NCI-H1694 treated with DMSO at 0.1 percent for 48 hours (cell line): ENCODE data around the gene FBLN1.
"Not testable (repeated sequence)": the region's sequence is repeated elsewhere in the genome, so short reads cannot be mapped to it uniquely, and the experiment has no call there.

ENCODE experiments used
- DNase-seq: peaks from one replicate; lab custom pipeline; 2025; lab: John Stamatoyannopoulos, UW

The FBLN1 gene

DNA sequence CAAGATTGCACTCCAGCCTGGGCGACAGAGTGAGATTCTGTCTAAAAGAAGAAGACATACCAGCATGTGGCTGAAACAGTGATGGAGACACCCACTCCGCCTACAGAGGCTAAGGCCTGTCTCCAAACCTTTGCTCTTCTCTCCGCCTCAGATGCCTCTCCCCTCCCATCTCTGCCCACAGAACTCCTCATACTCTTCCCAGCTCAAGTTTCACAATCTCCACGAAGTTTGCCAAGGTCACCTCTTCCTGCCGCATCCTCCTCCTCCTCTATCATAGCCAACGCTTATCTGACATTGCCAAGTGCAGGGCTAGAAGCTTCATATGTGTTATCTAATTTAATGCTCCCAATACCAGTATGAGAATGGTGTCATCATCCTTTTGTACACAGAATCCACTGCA, 25.9 kb upstream of the FBLN1 start:
- no peak for DNase-seq

DNA sequence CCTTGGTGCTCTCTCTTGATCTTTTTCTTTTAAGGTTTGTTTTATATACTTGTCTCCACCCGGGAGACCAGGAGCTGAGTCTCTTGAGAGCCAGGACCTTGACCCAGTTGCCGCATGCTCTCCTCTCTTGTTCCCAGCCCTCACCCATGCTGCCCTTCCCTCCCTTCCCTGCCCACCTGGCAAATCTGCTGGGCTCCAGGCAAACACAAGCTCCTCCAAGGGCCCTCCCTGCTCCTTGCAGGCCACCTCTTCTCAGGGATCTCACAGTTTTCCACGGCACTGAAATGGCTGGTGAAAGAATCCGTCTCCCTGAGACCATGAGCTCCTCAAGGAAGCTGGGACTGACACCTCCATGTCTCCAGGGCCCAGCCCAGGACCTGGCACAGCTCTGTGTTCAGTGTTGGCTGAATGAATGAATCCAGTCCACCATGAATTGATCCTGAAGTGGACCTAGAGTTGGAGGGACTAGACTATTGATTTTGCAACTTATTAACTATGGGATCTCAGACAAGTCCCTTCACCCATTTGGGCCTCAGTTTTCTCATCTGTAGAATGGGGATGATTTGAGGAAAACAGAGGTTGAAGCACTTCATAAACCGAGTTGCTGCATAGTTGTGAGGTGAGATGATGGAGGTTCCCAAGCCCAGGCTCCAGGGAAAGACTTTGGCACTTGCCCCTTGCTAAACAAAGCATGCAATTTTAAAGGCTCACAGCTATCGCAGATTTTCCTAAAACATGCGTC, 25.1 kb upstream of the FBLN1 start:
- no peak for DNase-seq

DNA sequence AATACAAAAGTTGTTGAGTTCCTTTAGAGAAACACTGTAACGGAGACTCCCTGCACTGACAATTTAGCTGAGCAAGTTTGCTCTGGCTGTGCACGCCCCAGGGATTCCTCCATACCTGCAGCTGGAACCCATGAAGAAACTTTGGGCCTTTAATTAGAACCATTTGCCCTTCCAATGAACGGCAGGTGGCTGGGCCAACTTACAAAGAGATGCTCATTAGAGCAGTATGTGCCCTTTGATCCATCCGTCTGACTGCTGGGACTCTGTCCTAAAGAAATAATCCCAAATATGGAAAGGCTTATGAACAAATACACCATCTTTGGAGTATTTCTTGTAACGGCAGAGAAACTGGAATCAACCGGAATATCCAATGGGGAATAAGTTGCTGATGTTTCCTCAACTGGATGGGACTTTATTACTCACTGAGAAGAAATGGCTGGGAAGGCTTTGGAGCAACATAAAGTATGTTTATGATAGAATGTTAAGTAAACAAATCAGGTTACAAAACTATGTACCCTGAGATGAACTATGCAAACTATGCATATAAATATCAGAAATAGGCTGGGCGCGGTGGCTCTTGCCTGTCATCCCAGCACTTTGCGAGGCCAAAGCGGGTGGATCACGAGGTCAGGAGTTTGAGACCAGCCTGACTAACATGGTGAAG, 24.4 kb upstream of the FBLN1 start:
- DNase-seq, result no peak

GRCh38 chr22:45480717-45481116, 22.0 kb upstream of the FBLN1 start:
- no peak for DNase-seq

DNA sequence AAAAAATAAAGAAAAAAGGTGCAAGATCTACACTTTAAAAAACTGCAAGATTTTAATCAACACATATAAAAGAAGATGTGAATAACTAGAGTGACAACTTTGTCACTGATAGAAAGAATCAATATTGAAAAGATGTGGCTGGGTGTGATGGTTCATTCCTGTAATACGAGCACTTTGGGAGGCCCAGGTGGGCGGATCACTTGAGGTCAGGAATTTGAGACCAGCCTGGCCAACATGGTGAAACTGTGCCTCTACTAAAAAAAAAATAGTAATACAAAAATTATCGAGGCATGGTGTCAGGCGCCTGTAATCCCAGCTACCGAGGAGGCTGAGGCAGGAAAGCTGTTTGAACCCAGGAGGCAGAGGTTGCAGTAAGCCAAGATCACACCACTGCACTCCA, 21.0 kb upstream of the FBLN1 start:
- DNase-seq, result no peak

GRCh38 chr22:45482169-45482568, 20.5 kb upstream of the FBLN1 start:
- DNase-seq, result no peak

GRCh38 chr22:45483319-45483718, 19.4 kb upstream of the FBLN1 start:
- no peak for DNase-seq

DNA sequence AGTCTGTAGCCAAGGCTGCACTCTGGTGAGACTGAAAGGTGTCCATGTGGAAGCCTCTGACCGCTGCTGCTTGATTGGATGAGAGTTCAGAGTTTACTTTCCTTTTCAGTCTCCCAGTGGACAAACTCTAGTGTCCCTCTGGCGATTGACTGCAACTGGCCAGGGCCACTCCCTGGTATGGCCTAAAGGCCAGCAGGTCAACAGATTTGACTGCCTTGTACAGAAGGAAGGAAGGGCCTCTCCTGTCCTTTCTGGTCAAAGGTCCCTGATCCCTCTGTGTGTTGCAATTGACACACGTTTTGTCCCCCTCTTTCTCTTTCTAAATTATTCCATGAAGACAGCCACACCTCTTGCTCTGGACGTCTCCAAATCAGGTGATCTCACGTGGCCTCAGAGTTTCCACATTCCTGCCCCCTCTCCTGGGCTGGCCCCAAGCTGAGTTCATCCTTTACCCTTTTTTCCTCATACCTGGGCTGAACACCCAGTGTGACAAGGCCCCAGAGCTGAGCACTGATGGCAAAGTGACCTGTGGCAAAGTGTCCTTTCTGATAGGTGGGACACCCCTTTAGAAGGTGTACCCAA, 18.7 kb upstream of the FBLN1 start:
- DNase-seq, result no peak

GRCh38 chr22:45484742-45485141, 17.9 kb upstream of the FBLN1 start:
- DNase-seq, result no peak

GRCh38 chr22:45485261-45485660, 17.4 kb upstream of the FBLN1 start:
- DNase-seq, result no peak

- DNase-seq, result no peak
Observed at GRCh38 chr22:45488764-45489370, 13.8 kb upstream of the FBLN1 start.

DNA sequence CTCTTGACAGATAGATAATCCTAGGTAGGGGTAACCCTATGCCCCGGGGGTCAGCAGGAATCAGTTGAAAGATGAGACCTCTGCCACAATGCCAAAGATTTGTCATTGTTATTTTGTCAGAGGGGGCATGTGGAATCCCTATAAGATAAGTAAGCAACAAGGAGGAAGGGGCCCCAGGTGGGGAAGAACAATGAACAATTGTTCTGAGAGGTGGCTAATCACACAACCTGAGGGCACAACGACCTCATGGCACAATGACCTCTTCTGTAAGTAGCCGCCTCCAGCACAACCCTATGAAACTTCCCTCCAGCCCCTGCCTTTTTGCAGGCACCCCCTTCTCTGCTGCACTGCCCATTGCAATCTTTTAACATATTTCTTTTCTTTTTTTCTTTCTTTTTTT, 11.8 kb upstream of the FBLN1 start:
- no peak for DNase-seq

DNA sequence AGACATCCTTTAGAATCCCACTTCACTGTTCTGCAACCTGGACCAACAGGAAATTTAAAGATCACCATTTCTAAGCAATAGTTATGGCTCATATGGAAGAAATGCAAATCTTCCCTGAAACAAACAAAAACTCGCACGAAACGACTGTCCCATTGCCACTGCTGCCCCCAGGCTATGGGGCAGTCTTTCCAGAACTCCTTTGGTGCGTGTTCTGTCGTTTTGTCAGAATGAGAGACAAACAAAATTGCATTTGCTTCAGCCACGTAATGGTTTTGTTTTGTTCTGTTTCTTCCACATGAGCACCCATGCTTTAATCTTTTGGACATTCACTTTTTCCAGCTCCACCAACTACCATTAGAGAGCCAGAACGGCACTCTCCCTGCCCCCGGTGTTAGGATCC, 10.8 kb upstream of the FBLN1 start:
- no peak for DNase-seq

GRCh38 chr22:45493286-45493771, 9.4 kb upstream of the FBLN1 start:
- no peak for DNase-seq

DNA sequence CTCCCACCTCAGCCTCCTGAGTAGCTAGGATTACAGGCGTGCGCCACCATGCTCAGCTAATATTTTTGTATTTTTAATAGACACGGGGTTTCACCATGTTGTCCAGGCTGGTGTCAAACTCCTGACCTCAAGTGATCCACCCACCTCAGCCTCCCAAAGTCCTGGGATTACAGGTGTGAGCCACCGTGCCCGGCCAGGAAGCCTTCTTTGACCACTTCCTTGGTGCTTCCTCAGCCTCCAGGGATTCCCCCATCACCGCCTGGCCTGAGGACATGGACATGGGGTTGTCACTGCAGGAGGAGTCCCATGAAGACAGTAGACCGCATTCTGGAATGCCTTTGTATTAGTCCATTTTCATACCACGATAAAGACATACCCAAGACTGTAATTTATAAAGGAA, 8.4 kb upstream of the FBLN1 start:
- not testable (repeated sequence) for DNase-seq

DNA sequence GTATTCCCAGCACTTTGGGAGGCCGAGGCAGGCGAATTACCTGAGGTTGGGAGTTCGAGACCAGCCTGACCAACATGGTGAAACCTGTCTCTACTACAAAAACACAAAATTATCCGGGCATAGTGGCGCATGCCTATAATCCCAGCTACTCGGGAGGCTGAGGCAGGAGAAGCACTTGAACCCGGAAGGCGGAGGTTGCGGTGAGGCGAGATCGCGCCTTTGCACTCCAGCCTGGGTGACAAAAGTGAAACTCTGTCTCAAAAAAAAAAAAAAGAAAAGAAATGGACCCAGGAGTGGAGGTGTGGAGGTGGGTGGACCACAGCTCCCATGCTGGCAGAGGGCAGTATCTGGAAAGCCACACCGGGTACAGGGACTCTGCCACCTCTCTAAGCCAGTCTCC, 7.1 kb upstream of the FBLN1 start:
- DNase-seq, result not testable (repeated sequence)

GRCh38 chr22:45496451-45496941, 6.2 kb upstream of the FBLN1 start:
- DNase-seq, result no peak

DNA sequence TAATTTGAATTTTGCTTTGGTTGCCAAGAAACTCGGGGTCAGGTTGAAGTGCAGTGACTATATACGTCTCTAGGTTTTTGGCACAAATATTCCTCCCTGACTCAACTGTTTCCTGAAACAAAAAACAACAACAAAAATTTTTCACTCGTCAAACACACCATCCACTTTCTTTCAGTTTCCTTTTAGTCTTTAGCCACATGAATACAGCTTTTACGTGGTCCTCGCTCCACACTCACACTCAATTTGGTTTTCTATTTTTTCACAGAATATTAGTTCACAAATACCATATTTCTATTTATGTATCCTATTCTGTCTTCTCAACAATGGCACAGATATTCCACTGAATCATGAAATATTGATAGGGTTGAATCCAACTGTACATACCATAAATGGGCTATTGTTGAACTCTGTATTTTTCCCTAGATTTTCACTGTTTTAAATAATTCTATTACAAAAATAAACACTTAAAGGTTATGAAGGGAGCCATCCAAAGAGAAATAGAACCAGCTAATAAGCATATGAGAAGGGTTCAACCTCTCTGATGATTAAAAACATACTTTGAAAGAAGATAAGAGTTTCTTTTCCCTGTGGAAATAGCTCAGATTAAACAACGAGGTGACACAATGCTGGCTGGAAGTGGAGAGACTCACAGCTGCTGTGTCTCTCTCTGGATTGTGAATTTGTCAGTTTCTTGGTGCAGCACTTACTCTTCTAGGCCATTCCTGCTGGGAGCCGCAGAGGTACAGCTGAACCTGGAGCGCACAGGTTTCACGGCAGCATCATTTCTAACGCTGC, 5.1 kb upstream of the FBLN1 start:
- no peak for DNase-seq

GRCh38 chr22:45499746-45500145, 2.9 kb upstream of the FBLN1 start:
- DNase-seq, result no peak

GRCh38 chr22:45503050-45503815, 550 bp downstream of the FBLN1 start:
- DNase-seq, result no peak

DNA sequence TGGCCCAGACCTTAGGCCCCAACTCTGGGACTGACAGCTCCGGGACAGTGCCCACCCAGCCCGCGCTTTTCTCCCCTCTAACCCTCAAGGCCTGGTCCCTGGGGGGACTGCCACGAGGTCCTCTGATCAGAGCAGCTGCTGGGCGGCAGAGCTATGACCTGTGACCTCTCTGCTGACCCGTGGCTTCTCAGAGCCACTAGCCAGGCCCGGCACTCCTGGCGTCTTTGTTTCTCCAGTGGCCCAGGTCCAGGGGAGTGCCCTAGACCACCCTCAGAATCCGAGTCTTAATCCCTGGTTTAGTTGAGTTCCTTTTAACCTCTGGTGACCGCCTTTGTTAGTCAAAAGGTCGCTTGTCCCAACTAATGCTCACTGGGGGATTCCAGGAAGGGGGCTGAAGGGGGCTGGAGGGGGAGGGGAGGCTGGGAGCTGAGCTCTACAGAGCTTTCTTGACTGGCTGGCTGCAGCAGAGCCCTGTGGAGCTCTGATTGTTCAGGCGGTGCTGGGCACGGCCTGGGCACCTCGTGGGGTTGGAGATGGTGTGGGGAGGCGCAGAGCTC, 1.2 kb downstream of the FBLN1 start:
- no peak for DNase-seq
